Gastroesophageal sphincter (tissue), 4 donors: ENCODE data around the gene CASP4. TPM values are rescaled to one million over a fixed set of nuclear protein-coding genes. Genes with fewer than 3 reads are reported as not detected.
"Not testable (repeated sequence)": the region's sequence is repeated elsewhere in the genome, so short reads cannot be mapped to it uniquely, and the experiment has no call there.

Source experiments
- ATAC-seq: fragments of 150-250 bp; one replicate; pipeline ENCODE4 v1.9.1; 2016; ENCODE audit warnings: mild to moderate bottlenecking, moderate library complexity
- H3K27ac ChIP-seq, 4 donors: fragments of 200-600 bp; sonication (generic) in 3 of 4; 1 replicate in 3 of 4; 2 replicates in 1 of 4; pipeline ENCODE4 v1.5.1; 2016 to 2019
- H3K27me3 ChIP-seq: fragments of 200-600 bp; sonication (generic); one replicate; pipeline ENCODE4 v1.5.1; 2019
- H3K36me3 ChIP-seq, 2 donors: fragments of 200-600 bp; sonication (generic); one replicate each; pipeline ENCODE4 v1.5.1; 2019; ENCODE audit warnings: control low read depth in 1 of 2
- H3K4me1 ChIP-seq, 3 donors: fragments of 200-600 bp; sonication (generic); 1 replicate in 2 of 3; 2 replicates in 1 of 3; pipeline ENCODE4 v1.5.1; 2016 to 2019; ENCODE audit warnings: control low read depth in 2 of 3
- H3K4me3 ChIP-seq, 2 donors: fragments of 200-600 bp; sonication (generic); one replicate each; pipeline ENCODE4 v1.5.1; 2019; ENCODE audit warnings: mild to moderate bottlenecking in 1 of 2, moderate library complexity in 1 of 2
- H3K9me3 ChIP-seq, 3 donors: fragments of 200-600 bp; sonication (generic); one replicate each; pipeline ENCODE4 v1.5.1; 2017 to 2019; ENCODE audit warnings: control low read depth in 2 of 3
- EP300 ChIP-seq: sonication (generic); formaldehyde crosslinking; IDR thresholded peaks from one replicate; pipeline ENCODE4 v1.6.1; 2017; ENCODE audit warnings: antibody characterized with exemption, mild to moderate bottlenecking
- POLR2A ChIP-seq, 2 donors: fragments of 450-650 bp; IDR thresholded peaks; one replicate each; pipeline ENCODE4 v1.6.1; 2017; ENCODE audit warnings: antibody characterized with exemption in 2 of 2, mild to moderate bottlenecking in 2 of 2, moderate library complexity in 1 of 2
- POLR2AphosphoS5 ChIP-seq: sonication (generic); formaldehyde crosslinking; IDR thresholded peaks from one replicate; pipeline ENCODE4 v1.6.1; 2017; ENCODE audit warnings: antibody characterized with exemption
- WGBS, 2 donors: methylation state at CpG; one replicate each; pipeline ENCODE4 v1.1.5; 2018; ENCODE audit warnings: low coverage in 1 of 2; 5-methylcytosine and 5-hydroxymethylcytosine counted together
- total RNA-seq, 4 donors: library from RNA; depleted of rRNA; stranded (reverse); fragments of >200 nt; gene quantifications; one replicate each; pipeline ENCODE4 v1.1.0, GENCODE V29; 2016
- TF ChIP-seq, protein P1 (sequence below), 4 experiments: fragments of 200-600 bp in 2 of 4; fragments of 450-650 bp in 2 of 4; sonication (generic) in 1 of 4; IDR thresholded peaks; one replicate each; pipeline ENCODE4 v1.5.1; 2017 to 2019; ENCODE audit warnings: antibody characterized with exemption in 4 of 4, mild to moderate bottlenecking in 2 of 4, moderate library complexity in 2 of 4

The CASP4 gene
- total RNA-seq, 4 donors from 2014 or later, result 30.0 to 86.6 (median 37.8) TPM

DNA sequence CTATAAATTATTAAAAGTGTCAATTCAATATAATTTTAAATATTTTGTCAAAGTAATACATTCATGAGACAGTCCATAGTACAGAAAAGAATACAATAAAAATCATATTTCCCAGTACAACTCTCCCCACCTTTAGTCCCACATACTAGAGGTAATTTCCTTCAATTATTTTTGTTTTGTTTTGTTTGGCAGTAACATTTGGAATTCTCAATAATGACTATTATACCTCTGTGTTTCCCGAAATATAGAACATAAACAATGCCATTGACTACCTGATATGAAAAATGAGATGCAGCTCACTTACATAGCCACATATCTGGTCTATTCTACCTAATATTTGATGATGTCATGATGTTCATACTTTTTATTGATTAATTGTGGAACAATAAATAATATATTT is 24.4 kb upstream of the CASP4 start:
- TF ChIP-seq, protein P1, sequence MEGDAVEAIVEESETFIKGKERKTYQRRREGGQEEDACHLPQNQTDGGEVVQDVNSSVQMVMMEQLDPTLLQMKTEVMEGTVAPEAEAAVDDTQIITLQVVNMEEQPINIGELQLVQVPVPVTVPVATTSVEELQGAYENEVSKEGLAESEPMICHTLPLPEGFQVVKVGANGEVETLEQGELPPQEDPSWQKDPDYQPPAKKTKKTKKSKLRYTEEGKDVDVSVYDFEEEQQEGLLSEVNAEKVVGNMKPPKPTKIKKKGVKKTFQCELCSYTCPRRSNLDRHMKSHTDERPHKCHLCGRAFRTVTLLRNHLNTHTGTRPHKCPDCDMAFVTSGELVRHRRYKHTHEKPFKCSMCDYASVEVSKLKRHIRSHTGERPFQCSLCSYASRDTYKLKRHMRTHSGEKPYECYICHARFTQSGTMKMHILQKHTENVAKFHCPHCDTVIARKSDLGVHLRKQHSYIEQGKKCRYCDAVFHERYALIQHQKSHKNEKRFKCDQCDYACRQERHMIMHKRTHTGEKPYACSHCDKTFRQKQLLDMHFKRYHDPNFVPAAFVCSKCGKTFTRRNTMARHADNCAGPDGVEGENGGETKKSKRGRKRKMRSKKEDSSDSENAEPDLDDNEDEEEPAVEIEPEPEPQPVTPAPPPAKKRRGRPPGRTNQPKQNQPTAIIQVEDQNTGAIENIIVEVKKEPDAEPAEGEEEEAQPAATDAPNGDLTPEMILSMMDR (IDR thresholded peaks at IDR 0.05), result no peak
- TF ChIP-seq POLR2A (IDR thresholded peaks at IDR 0.05), result no peak
- TF ChIP-seq POLR2AphosphoS5, result no peak
- no peaks in the 10 kb centered on the region for H3K36me3 ChIP-seq
- ATAC-seq, result no peak
- H3K4me3 ChIP-seq, result no peak overlapping the region
- 65% methylated on average over 1 of the region's 1 CpG; no CpG with 5 or more reads in 1 of the 2 donors for WGBS, 2 donors
- peaks cover 0 to 8% (median 0%) of the 10 kb centered on the region in 3 donors for H3K9me3 ChIP-seq
- H3K27me3 ChIP-seq, result no peaks in the 10 kb centered on the region
- no peak overlapping the region for H3K27ac ChIP-seq
- no peaks in the 10 kb centered on the region for H3K4me1 ChIP-seq

- TF ChIP-seq, protein P1 (IDR thresholded peaks at IDR 0.05), result no peak
- no peak for TF ChIP-seq POLR2AphosphoS5
- no peak for TF ChIP-seq POLR2A (IDR thresholded peaks at IDR 0.05)
- no peak for TF ChIP-seq EP300
- WGBS, 2 donors, result 84 to 97% methylated on average over 3 to 4 of the region's 4 CpGs
- Histone ChIP-seq H3K9me3 (peaks cover 0 to 8% (median 0%) of the 10 kb centered on the region in 3 donors), H3K27ac (no peak overlapping the region), H3K36me3 (no peaks in the 10 kb centered on the region), H3K4me1 (no peaks in the 10 kb centered on the region), H3K27me3 (no peaks in the 10 kb centered on the region), H3K4me3 (no peak overlapping the region)
- ATAC-seq, result no peak
Measured at GRCh38 chr11:104991994-104992393, 23.6 kb upstream of the CASP4 start.

DNA sequence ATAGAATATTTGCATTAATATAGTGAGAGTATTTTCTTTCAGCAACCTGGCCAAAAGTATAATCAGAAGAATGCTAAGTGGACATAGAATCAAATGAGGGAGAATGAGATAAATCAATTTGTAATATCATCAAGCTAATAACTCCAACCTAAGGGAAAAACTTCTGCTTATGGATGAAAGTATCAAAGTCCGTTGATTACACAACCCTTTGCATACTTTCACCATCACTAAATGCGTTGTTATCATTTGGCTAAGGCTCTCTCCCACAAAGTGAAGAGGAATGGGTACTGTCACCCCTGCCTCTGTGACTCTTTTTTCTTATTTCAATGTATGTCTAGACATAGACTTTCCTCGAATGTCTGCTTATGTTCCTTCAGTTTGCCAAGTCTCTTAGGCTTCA is 16.4 kb upstream of the CASP4 start:
- H3K4me1 ChIP-seq, result no peaks in the 10 kb centered on the region
- 78 to 92% methylated on average over 3 of the region's 3 CpGs for WGBS, 2 donors
- H3K27me3 ChIP-seq, result no peaks in the 10 kb centered on the region
- no peak overlapping the region for H3K4me3 ChIP-seq
- H3K36me3 ChIP-seq, result no peaks in the 10 kb centered on the region
- H3K9me3 ChIP-seq, result peaks cover 0 to 8% (median 0%) of the 10 kb centered on the region in 3 donors
- no peak overlapping the region for H3K27ac ChIP-seq
- TF ChIP-seq, protein P1 (IDR thresholded peaks at IDR 0.05), result no peak
- TF ChIP-seq POLR2A (IDR thresholded peaks at IDR 0.05) (no peak), EP300 (no peak)
- no peak for ATAC-seq

DNA sequence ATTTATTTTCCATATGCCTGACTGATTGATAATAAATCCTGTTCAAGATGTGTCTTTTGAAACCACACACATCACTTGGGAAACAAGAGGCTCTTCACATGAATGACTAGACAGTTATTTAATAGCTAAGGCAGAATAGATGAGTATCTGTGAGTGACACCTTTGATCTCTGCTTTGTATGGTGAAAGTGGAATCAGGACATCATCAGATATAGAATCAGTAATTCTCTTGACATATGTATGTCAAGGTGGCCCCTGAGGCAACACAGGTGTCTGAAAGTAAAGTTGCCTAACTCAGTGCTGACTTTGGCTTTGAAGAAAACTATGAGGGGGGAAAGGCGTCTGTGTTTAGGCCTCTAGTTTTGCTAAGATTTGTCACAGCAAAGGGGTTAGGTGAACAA is 11.5 kb upstream of the CASP4 start:
- H3K36me3 ChIP-seq, result no peaks in the 10 kb centered on the region
- TF ChIP-seq EP300, result no peak
- WGBS, 2 donors, result 57 to 89% methylated on average over 1 of the region's 1 CpG
- no peak for ATAC-seq
- H3K4me3 ChIP-seq, result no peak overlapping the region
- H3K4me1 ChIP-seq, result no peaks in the 10 kb centered on the region
- no peaks in the 10 kb centered on the region for H3K27me3 ChIP-seq
- H3K27ac ChIP-seq, result no peak overlapping the region
- H3K9me3 ChIP-seq, result no peaks in the 10 kb centered on the region

DNA sequence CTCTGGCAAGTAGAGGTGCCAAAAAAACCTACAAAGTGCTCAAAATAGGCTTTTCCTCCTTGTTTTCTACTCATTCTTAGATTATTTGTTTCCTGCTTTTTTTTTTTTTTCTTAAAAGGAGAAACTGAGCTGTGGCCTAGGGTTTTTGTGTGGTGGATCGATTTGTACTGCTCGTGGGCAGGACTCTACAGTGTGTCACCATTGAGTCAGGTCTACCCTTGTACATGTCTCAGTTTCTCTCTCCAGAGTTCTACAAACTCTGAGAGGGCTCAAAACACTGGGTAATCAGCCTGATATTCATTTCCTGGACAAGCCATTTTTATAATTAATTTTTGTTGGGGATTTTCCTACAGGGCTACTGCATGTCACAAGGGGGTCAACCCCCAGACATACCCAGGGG is 5.2 kb upstream of the CASP4 start:
- Histone ChIP-seq H3K27ac (no peak overlapping the region), H3K4me3 (no peak overlapping the region), H3K9me3 (peaks cover 0 to 8% (median 0%) of the 10 kb centered on the region in 3 donors), H3K27me3 (no peaks in the 10 kb centered on the region), H3K4me1 (no peaks in the 10 kb centered on the region), H3K36me3 (no peaks in the 10 kb centered on the region)
- ATAC-seq, result no peak
- WGBS, 2 donors, result 89% methylated on average over 2 of the region's 2 CpGs; no CpG with 5 or more reads in 1 of the 2 donors
- TF ChIP-seq, protein P1 (IDR thresholded peaks at IDR 0.05), result no peak
- no peak for TF ChIP-seq EP300
- no peak for TF ChIP-seq POLR2A (IDR thresholded peaks at IDR 0.05)
- TF ChIP-seq POLR2AphosphoS5, result no peak

- not testable (repeated sequence) for H3K27ac ChIP-seq, H3K4me3 ChIP-seq, H3K4me1 ChIP-seq, H3K36me3 ChIP-seq, ATAC-seq, H3K9me3 ChIP-seq, H3K27me3 ChIP-seq
- WGBS, 2 donors, result 96 to 97% methylated on average over 8 of the region's 8 CpGs
Measured at GRCh38 chr11:104972924-104973323, 4.5 kb upstream of the CASP4 start.
